Measurements from ENCODE around the gene KCNK3. TPM values are rescaled to one million over a fixed set of nuclear protein-coding genes. Genes with fewer than 3 reads are reported as not detected.

The KCNK3 gene
- total and polyA plus RNA-seq, 9 donors: 0.76 to 78.2 (median 2.1) TPM

DNA sequence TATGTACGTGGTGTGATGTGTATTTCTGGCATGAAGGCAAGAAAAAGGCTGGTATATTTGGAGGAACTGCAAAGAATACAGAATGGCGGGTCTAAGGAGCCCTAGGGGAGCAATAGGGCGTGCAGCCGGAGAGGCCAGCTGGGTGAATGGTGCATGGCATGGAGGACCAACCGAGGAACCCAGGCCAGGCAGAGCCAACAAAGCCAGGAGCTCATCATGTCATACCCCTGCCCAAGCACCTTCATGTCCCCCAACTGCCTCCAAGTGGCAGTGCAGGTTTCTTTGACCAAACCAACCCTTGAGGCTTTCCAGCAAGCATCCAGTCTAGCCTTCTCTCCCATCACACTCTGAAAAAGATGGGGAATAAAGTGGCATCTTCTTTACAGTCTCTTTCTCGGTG lies 8.9 kb upstream of the KCNK3 start:
- peak in 1 of 5 donors; percentile 7 for DNase-seq
- Histone ChIP-seq H3K4me1 (ENCODE audit: insufficient read depth) (no peaks in the 10 kb centered on the region), H3K4me3 (no peak overlapping the region), H3K27me3 (no peaks in the 10 kb centered on the region), H3K9me3 (no peaks in the 10 kb centered on the region), H3K36me3 (no peaks in the 10 kb centered on the region), H3K27ac (no peak overlapping the region)
- intact Hi-C loops (cut with DNase I): no loop called here
- no peak for TF ChIP-seq EP300 (IDR thresholded peaks at IDR 0.05)
- no peak for TF ChIP-seq CTCF (IDR thresholded peaks at IDR 0.05)
- TF ChIP-seq POLR2A (IDR thresholded peaks at IDR 0.05): no peak
- 87 to 88% (median 87%) methylated on average over 6 of the region's 6 CpGs for WGBS, 3 donors

GRCh38 chr2:26685341-26685740 lies 7.2 kb upstream of the KCNK3 start:
- Histone ChIP-seq H3K4me1 (ENCODE audit: insufficient read depth) (no peaks in the 10 kb centered on the region), H3K27ac (no peak overlapping the region), H3K4me3 (no peak overlapping the region), H3K9me3 (no peaks in the 10 kb centered on the region), H3K36me3 (no peaks in the 10 kb centered on the region), H3K27me3 (no peaks in the 10 kb centered on the region)
- peak in 1 of 5 donors; percentile 11 for DNase-seq
- intact Hi-C loops (cut with DNase I): no loop called here
- TF ChIP-seq EP300 (IDR thresholded peaks at IDR 0.05): no peak
- no peak for TF ChIP-seq POLR2A (IDR thresholded peaks at IDR 0.05)
- TF ChIP-seq CTCF (IDR thresholded peaks at IDR 0.05): no peak
- WGBS, 3 donors: 59 to 77% (median 67%) methylated on average over 5 of the region's 5 CpGs

- H3K27me3 ChIP-seq: no peaks in the 10 kb centered on the region
- H3K27ac ChIP-seq: no peak overlapping the region
- 28 to 36% (median 35%) methylated on average over 16 of the region's 16 CpGs for WGBS, 3 donors
- no peaks in the 10 kb centered on the region for H3K4me1 ChIP-seq (ENCODE audit: insufficient read depth)
- H3K4me3 ChIP-seq: no peak overlapping the region
- DNase-seq: peak in 1 of 5 donors; percentile 14
- H3K36me3 ChIP-seq: no peaks in the 10 kb centered on the region
- intact Hi-C loops (cut with DNase I): no loop called here
- TF ChIP-seq POLR2A (IDR thresholded peaks at IDR 0.05): no peak
- no peak for TF ChIP-seq CTCF (IDR thresholded peaks at IDR 0.05)
- TF ChIP-seq EP300 (IDR thresholded peaks at IDR 0.05): no peak
- no peaks in the 10 kb centered on the region for H3K9me3 ChIP-seq
Observed at GRCh38 chr2:26685989-26686839, 6.3 kb upstream of the KCNK3 start.

DNA sequence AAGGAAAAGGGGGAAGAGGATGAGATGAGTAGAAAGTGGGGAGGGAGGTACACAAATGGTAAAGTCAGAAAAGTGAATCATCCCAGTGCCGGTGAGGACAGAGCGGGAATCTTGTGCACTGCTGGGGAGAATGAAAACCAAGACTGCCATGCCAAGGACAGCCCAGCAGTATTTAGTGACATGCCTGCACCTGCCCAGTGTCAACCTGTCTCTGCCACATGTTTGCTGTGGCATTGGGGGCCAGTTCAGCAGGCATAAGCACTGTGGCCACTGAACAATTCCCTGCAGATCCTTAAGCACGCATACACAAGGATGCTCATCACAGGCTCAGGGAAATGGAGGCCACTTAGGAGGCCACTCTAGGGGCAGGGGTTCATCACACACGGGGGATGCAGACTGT lies 5.2 kb upstream of the KCNK3 start:
- TF ChIP-seq CTCF (IDR thresholded peaks at IDR 0.05) (no peak), POLR2A (IDR thresholded peaks at IDR 0.05) (no peak), EP300 (IDR thresholded peaks at IDR 0.05) (no peak)
- H3K27me3 ChIP-seq: no peaks in the 10 kb centered on the region
- H3K9me3 ChIP-seq: no peaks in the 10 kb centered on the region
- WGBS, 3 donors: 72 to 77% (median 75%) methylated on average over 4 of the region's 4 CpGs
- H3K36me3 ChIP-seq: no peaks in the 10 kb centered on the region
- intact Hi-C loops (cut with DNase I): no loop called here
- no peak overlapping the region for H3K27ac ChIP-seq
- H3K4me1 ChIP-seq (ENCODE audit: insufficient read depth): no peaks in the 10 kb centered on the region
- no peak overlapping the region for H3K4me3 ChIP-seq
- no peak for DNase-seq

Data from ovary (tissue), 9 donors.